GM12891 (cell line): ENCODE measurements around the gene MEI1. TPM values are rescaled to one million over a fixed set of nuclear protein-coding genes. Genes with fewer than 3 reads are reported as not detected.
"Not testable (repeated sequence)": the region's sequence is repeated elsewhere in the genome, so short reads cannot be mapped to it uniquely, and the experiment has no call there.

Source experiments
- DNase-seq: peaks from one replicate; pipeline ENCODE4 v3.0.0; 2011; ENCODE audit warnings: low spot score; ENCODE audit not compliant: insufficient read length
- FAIRE-seq: peaks from 2 replicates; lab custom pipeline; 2011; peaks lifted over from hg19 to GRCh38; lab: Jason Lieb, UNC
- PAX5 ChIP-seq: IDR thresholded peaks from 2 replicates; pipeline ENCODE4 v1.6.1; 2011; ENCODE audit warnings: low read length, moderate library complexity, mild to moderate bottlenecking; ENCODE audit not compliant: insufficient read depth, severe bottlenecking
- POLR2A ChIP-seq: IDR thresholded peaks from 2 replicates; pipeline ENCODE4 v1.6.1; 2011; ENCODE audit warnings: low read depth, low read length, control low read depth
- POLR2AphosphoS5 ChIP-seq: IDR thresholded peaks from 2 replicates; pipeline ENCODE4 v1.6.1; 2011; ENCODE audit warnings: low read depth, low read length, control low read depth
- POU2F2 ChIP-seq: IDR thresholded peaks from 2 replicates; pipeline ENCODE4 v1.6.1; 2011; ENCODE audit warnings: low read depth, mild to moderate bottlenecking, control low read depth, low read length, moderate library complexity
- SPI1 ChIP-seq: IDR thresholded peaks from 2 replicates; pipeline ENCODE4 v1.6.1; 2011; ENCODE audit warnings: low read depth, low read length, control low read depth
- TAF1 ChIP-seq: IDR thresholded peaks from 2 replicates; pipeline ENCODE4 v1.6.1; 2011; ENCODE audit warnings: low read depth, low read length, control low read depth
- polyA plus RNA-seq: library from polyadenylated mRNA; unstranded; fragments of >200 nt; gene quantifications from one replicate; pipeline ENCODE4 v1.2.1, GENCODE V29; 2012; ENCODE audit warnings: low read depth, missing spikeins, inconsistent platforms; ENCODE audit not compliant: missing spikeins

Gene MEI1
- 26.0 TPM for polyA plus RNA-seq

DNA sequence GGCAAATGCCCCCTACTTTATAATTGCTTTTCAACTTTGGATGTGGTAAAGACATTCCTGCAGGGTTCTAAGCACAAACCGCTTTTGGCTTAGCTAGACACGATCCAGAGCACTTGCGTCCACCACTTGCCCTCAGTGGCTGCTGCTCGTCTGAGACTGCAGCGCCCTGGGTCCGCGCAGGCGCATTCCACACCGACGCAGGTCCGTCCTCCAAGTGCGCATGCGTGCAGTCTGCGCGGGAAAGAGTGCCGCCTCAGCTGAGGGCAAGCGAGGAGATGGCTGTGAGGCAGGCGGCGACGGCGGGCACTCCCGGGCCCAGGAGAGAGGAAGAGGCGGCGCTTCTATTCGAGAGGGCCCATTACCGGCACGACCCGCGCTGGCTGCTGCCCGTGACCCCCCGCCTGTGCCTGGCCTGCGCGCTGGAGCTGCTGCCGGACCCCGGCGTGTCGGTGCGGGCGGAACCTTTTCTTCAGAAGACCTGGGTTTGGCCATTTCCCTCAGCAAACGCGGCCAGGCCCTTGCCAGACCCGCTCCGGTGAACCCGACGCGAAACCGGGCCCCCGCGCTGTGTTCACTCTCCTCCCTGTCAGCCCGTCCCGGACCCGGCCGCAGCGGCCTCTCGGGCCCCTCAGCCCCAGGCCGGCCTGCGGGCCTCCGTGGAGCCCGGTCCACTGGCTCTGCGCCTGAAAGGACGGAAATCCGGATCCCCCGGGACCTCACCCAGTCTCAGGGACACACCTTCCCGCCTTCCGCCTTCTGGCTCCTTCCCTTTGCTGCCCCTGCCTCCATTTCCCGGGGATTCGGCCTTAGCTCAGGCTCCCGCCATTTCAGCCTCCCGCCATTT is at the start of gene MEI1:
MEI1 (plus strand) TSS at position 240 of the 844 bp plus-strand sequence; CDS start at position 276, 36 bp downstream.
- FAIRE-seq (peak; percentile 97), DNase-seq (peak; percentile 93)
- TF ChIP-seq TAF1, result 0 out of 2 replicates have a peak, but pooled peaks have one; percentile 11
- no peak for TF ChIP-seq POLR2A

- DNase-seq (no peak), FAIRE-seq (no peak)
- no peak for TF ChIP-seq TAF1
- TF ChIP-seq PAX5, result no peak
- TF ChIP-seq POU2F2, result no peak
- TF ChIP-seq SPI1, result no peak
- TF ChIP-seq POLR2AphosphoS5, result no peak
- no peak for TF ChIP-seq POLR2A
Observed at GRCh38 chr22:41650229-41650628, 49.1 kb upstream of the MEI1 start.

- TF ChIP-seq POLR2A (no peak), POLR2AphosphoS5 (no peak), POU2F2 (no peak), SPI1 (no peak), PAX5 (no peak)
- no peak for DNase-seq
- no peak for FAIRE-seq
Observed at GRCh38 chr22:41650821-41651220, 48.5 kb upstream of the MEI1 start.

DNA sequence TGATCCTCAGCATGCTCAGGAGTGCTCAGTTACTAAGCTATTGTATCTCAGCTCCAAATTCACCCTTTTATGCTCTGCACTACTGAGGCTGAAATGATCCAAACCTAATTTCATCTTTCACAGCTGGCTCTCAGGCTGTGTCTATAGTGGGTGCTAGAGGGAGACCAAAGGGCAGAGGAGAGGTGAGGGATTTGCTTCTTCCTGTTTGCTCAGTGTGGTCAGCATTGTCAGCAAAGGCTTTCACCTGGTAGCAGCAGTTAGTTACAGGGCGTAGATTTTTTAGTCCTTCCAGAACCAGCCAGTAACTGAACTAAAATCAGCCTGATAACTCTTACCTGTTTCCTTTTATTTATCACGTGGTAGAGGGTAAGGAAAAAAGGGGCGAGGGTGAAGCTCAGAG is 45.0 kb upstream of the MEI1 start:
- TF ChIP-seq SPI1 (no peak), POU2F2 (no peak)
- no peak for DNase-seq
- no peak for FAIRE-seq

DNA sequence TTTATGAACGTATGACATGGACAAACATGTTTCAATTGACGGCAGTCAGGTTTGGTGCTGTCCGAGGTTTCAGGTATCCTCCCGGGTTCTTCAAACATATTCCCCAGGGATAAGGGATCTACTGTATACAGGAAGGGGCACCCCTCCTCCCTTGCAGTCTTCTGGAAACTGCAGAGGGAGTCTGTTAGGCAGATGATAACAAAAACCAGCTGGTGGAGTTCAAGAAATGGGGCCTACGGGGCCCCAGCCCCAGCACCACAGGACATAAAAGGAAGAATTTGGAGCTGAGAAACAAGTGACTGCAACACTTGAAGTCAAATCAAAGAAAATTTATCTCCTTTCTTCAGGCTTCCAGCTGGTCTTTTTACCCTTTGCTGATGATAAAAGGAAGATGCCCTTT is 42.7 kb upstream of the MEI1 start:
- no peak for FAIRE-seq
- TF ChIP-seq PAX5, result no peak
- TF ChIP-seq SPI1, result no peak
- no peak for TF ChIP-seq POLR2A
- no peak for TF ChIP-seq POU2F2
- no peak for TF ChIP-seq TAF1
- TF ChIP-seq POLR2AphosphoS5, result no peak
- no peak for DNase-seq

GRCh38 chr22:41657709-41658108 is 41.6 kb upstream of the MEI1 start:
- no peak for FAIRE-seq
- DNase-seq, result no peak
- TF ChIP-seq POLR2AphosphoS5 (no peak), TAF1 (no peak), PAX5 (no peak), POLR2A (no peak)

GRCh38 chr22:41658869-41659268 is 40.4 kb upstream of the MEI1 start:
- TF ChIP-seq POU2F2 (no peak), SPI1 (no peak), TAF1 (no peak), POLR2AphosphoS5 (no peak), POLR2A (no peak), PAX5 (no peak)
- DNase-seq (no peak), FAIRE-seq (no peak)

GRCh38 chr22:41659941-41660340 is 39.4 kb upstream of the MEI1 start:
- no peak for FAIRE-seq

DNA sequence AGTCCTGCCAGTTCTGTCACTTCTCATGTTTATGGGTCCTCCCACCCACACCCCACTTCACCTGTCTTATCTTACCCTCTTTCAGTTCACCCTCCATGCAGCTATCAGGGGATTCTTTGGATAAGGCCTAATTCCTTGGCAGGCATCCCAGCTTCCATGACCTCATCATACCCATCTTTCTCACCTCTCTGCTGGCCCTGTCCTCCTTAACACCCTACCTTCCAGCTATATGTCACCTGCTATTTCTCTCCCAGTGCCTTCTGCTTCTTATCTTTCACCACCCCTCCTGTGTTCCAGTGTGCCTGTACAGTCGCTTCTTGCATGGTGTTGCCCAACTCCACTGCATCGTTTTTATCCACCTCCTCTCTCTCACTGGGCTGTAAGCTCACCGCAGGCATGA is 38.9 kb upstream of the MEI1 start:
- no peak for DNase-seq
- peak; percentile 28 for FAIRE-seq
- no peak for TF ChIP-seq POLR2A

More at GRCh38 chr22:41659941-41660340, 39.4 kb upstream of the MEI1 start:
- no peak for DNase-seq
- no peak for TF ChIP-seq TAF1
- TF ChIP-seq POLR2A, result no peak
- TF ChIP-seq PAX5, result no peak
- TF ChIP-seq POU2F2, result no peak
- TF ChIP-seq SPI1, result no peak
- TF ChIP-seq POLR2AphosphoS5, result no peak

DNA sequence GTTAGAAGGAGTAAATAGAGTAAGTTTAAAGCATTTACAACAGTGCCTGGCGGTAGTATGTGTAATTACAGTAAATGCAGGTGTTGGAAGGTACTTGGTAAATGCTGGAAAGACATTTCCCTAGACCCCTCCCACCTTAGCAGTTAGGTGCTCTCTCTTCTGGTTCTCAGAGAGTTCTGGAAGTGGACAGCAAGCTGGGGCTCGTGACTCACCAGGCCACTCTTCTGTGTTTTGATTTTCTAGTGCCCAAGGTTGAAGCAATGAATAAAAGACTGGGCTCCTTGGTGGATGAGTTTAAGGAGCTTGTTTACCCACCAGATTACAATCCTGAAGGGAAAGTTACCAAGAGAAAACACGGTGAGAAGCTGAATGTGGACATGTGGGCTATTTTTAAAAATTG is 38.2 kb upstream of the MEI1 start:
- no peak for FAIRE-seq
- TF ChIP-seq PAX5 (no peak), POLR2A (no peak), POLR2AphosphoS5 (no peak), POU2F2 (no peak), TAF1 (no peak), SPI1 (no peak)
- no peak for DNase-seq

DNA sequence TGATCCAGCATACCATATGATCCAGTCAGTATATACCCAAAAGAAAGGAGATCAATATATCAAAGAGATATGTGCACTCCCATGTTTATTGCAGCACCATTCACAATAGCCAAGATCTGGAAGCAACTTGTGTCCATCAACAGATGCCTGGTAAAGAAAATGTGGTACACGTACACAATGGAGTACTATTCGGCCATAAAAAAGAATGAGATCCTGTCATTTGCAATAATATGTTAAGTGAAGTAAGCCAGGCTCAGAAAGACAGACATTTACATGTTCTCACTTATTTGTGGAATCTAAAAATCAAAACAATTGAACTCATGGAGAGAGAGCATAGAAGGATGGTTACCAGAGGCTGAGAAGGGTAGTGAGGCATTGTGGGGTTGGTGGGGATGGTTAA is 37.6 kb upstream of the MEI1 start:
- FAIRE-seq (no peak), DNase-seq (no peak)
- TF ChIP-seq POLR2AphosphoS5 (no peak), POU2F2 (no peak), PAX5 (no peak), SPI1 (no peak), TAF1 (no peak), POLR2A (no peak)

DNA sequence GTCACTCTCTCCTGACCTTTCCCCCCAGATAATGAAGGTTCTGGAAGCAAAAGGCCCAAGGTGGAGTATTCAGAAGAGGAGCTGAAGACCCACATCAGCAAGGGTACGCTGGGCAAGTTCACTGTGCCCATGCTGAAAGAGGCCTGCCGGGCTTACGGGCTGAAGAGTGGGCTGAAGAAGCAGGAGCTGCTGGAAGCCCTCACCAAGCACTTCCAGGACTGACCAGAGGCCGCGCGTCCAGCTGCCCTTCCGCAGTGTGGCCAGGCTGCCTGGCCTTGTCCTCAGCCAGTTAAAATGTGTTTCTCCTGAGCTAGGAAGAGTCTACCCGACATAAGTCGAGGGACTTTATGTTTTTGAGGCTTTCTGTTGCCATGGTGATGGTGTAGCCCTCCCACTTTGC is 35.7 kb upstream of the MEI1 start:
- not testable (repeated sequence) for FAIRE-seq, DNase-seq
